ENCODE measurements around the gene HELZ. TPM values are rescaled to one million over a fixed set of nuclear protein-coding genes. Genes with fewer than 3 reads are reported as not detected.

The HELZ gene
- total and polyA plus RNA-seq, 5 donors: 5.6 to 43.9 (median 37.2) TPM

GRCh38 chr17:67181825-67182224, 63.2 kb downstream of the HELZ start:
- no peaks in the 10 kb centered on the region for H3K9me3 ChIP-seq (ENCODE audit: control insufficient read depth, low read length)
- 97% methylated on average over 3 of the region's 3 CpGs for WGBS

DNA sequence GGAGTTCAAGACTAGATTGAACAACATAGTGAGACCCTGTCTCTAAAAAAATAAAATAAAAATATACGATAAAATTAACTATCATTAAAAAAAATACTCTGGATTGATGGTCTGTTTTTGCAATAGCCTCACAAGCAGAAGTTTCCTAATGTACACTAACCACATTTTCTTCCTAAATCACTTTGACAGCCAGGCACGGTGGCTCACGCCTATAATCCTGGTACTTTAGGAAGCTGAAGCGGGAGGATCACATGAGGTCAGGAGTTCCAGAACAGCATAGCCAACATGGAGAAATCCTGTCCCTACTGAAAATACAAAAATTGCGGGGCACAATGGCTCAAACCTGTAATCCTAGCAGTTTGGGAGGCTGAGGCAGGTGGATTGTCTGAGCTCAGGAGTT, 64.7 kb downstream of the HELZ start:
- ATAC-seq (no peak), DNase-seq (no peak)
- H3K27me3 ChIP-seq (ENCODE audit: control insufficient read depth, insufficient read depth): no peaks in the 10 kb centered on the region
- no peaks in the 10 kb centered on the region for H3K9me3 ChIP-seq (ENCODE audit: control insufficient read depth, low read length)
- no peak overlapping the region for H3K27ac ChIP-seq (ENCODE audit: low read length)
- H3K4me1 ChIP-seq (ENCODE audit: control insufficient read depth, insufficient read depth, low read length): no peaks in the 10 kb centered on the region
- WGBS: 88% methylated on average over 5 of the region's 5 CpGs
- no peak overlapping the region for H3K4me3 ChIP-seq (ENCODE audit: low read length)
- intact Hi-C loops (cut with DNase I): no loop called here

More at GRCh38 chr17:67181825-67182224, 63.2 kb downstream of the HELZ start:
- no peaks in the 10 kb centered on the region for H3K4me1 ChIP-seq (ENCODE audit: control insufficient read depth, insufficient read depth, low read length)
- no peaks in the 10 kb centered on the region for H3K27me3 ChIP-seq (ENCODE audit: control insufficient read depth, insufficient read depth)
- H3K4me3 ChIP-seq (ENCODE audit: low read length): no peak overlapping the region
- DNase-seq (no peak), ATAC-seq (no peak)
- no peak overlapping the region for H3K27ac ChIP-seq (ENCODE audit: low read length)
- intact Hi-C loops (cut with DNase I): no loop called here

DNA sequence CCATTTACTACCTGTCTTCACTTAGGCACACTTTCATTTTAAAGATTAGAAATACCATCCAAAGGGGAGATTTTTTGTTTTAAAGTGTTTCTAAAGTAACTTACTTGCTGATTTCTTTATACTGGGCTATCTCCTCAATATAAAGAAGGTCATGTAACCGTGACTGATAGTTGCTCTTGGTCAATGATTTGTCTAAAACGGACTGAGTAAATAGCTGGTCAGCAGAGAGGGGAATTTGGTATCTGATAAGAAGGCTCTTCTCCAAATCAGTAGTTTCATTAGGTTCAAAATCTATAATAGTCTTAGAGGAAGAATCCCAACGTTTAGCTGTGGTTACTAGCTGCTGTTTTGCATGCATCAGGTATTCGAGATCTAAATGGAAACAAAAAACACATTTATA, 66.4 kb downstream of the HELZ start:
- no peak overlapping the region for H3K27ac ChIP-seq (ENCODE audit: low read length)
- peaks cover 2% of the 10 kb centered on the region for H3K4me1 ChIP-seq (ENCODE audit: control insufficient read depth, insufficient read depth, low read length)
- ATAC-seq (no peak), DNase-seq (no peak)
- intact Hi-C loops (cut with DNase I): no loop called here
- no peaks in the 10 kb centered on the region for H3K9me3 ChIP-seq (ENCODE audit: control insufficient read depth, low read length)
- no peaks in the 10 kb centered on the region for H3K27me3 ChIP-seq (ENCODE audit: control insufficient read depth, insufficient read depth)
- 87% methylated on average over 4 of the region's 4 CpGs for WGBS
- no peak overlapping the region for H3K4me3 ChIP-seq (ENCODE audit: low read length)

DNA sequence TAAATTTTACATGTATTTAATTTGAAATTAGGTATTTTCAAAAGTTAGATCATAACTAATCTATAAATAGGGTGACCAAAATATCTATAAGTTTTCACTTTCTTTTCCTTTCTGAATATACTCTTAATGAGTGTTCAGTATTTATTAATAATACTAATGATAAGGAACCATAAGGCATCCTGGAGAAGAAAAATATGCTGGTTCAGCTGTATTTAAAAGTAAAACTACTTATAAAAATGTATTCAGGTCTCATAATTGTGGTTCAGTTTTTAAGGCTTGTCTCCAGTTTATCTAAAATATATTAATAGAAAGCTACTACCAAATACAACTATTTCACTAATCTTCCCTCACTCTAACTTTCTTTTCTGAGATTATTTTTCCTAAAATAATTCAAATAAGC, 67.3 kb downstream of the HELZ start:
- intact Hi-C loops (cut with DNase I): no loop called here
- Histone ChIP-seq H3K4me3 (ENCODE audit: low read length) (no peak overlapping the region), H3K27ac (ENCODE audit: low read length) (no peak overlapping the region), H3K27me3 (ENCODE audit: control insufficient read depth, insufficient read depth) (no peaks in the 10 kb centered on the region), H3K9me3 (ENCODE audit: control insufficient read depth, low read length) (no peaks in the 10 kb centered on the region), H3K4me1 (ENCODE audit: control insufficient read depth, insufficient read depth, low read length) (peaks cover 2% of the 10 kb centered on the region)
- ATAC-seq (no peak), DNase-seq (no peak)

- no peak overlapping the region for H3K27ac ChIP-seq (ENCODE audit: low read length)
- peaks cover 2% of the 10 kb centered on the region for H3K4me1 ChIP-seq (ENCODE audit: control insufficient read depth, insufficient read depth, low read length)
- H3K27me3 ChIP-seq (ENCODE audit: control insufficient read depth, insufficient read depth): no peaks in the 10 kb centered on the region
- no peak overlapping the region for H3K4me3 ChIP-seq (ENCODE audit: low read length)
- intact Hi-C loops (cut with DNase I): no loop called here
- WGBS: 98% methylated on average over 5 of the region's 5 CpGs
- ATAC-seq: no peak
- no peaks in the 10 kb centered on the region for H3K9me3 ChIP-seq (ENCODE audit: control insufficient read depth, low read length)
- no peak for DNase-seq
Observed at GRCh38 chr17:67174190-67174589, 70.8 kb downstream of the HELZ start.

DNA sequence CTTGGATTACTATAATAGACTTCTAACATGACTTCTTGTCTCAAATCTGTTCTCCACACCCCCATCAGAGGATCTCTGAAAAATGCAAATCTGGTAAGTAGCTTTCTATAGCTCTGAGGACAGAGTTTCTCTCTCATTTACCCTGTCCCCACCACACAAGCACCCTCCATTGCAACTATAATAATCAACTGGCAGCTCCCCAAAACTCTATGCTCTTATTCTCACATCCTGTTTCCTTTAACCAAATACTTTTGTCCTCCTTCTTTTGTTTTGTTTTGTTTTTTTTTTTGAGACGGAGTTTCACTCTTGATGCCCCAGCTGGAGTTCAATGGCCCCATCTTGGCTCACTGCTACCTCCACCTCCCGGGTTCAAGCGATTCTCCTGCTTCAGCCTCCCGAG, 73.4 kb downstream of the HELZ start:
- intact Hi-C loops (cut with DNase I): no loop called here
- Histone ChIP-seq H3K4me3 (ENCODE audit: low read length) (no peak overlapping the region), H3K27ac (ENCODE audit: low read length) (no peak overlapping the region), H3K27me3 (ENCODE audit: control insufficient read depth, insufficient read depth) (no peaks in the 10 kb centered on the region), H3K9me3 (ENCODE audit: control insufficient read depth, low read length) (no peaks in the 10 kb centered on the region), H3K4me1 (ENCODE audit: control insufficient read depth, insufficient read depth, low read length) (peaks cover 2% of the 10 kb centered on the region)
- WGBS: 83% methylated on average over 4 of the region's 4 CpGs
- DNase-seq (no peak), ATAC-seq (no peak)

DNA sequence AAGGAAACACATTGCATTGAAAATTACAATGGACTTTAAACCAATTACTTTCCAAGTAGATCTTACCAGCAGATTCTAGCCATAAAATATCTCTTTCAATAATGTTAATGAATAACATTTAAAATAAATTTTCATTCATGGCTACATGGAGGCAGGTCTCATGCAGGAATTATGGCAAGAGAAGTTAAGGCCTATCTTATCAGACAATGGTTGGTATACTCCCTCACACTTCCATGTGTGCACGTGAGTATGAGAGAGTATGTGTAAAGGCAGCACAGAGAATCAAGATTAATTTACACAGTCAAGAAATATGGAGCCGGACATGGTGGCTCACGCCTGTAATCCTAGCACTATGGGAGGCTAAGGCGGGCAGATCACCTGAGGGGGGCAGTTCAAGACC, 76.5 kb downstream of the HELZ start:
- Histone ChIP-seq H3K4me1 (ENCODE audit: control insufficient read depth, insufficient read depth, low read length) (no peaks in the 10 kb centered on the region), H3K9me3 (ENCODE audit: control insufficient read depth, low read length) (no peaks in the 10 kb centered on the region), H3K4me3 (ENCODE audit: low read length) (no peak overlapping the region), H3K27me3 (ENCODE audit: control insufficient read depth, insufficient read depth) (no peaks in the 10 kb centered on the region), H3K27ac (ENCODE audit: low read length) (no peak overlapping the region)
- intact Hi-C loops (cut with DNase I): no loop called here
- WGBS: 89% methylated on average over 4 of the region's 4 CpGs
- no peak for ATAC-seq
- DNase-seq: no peak

DNA sequence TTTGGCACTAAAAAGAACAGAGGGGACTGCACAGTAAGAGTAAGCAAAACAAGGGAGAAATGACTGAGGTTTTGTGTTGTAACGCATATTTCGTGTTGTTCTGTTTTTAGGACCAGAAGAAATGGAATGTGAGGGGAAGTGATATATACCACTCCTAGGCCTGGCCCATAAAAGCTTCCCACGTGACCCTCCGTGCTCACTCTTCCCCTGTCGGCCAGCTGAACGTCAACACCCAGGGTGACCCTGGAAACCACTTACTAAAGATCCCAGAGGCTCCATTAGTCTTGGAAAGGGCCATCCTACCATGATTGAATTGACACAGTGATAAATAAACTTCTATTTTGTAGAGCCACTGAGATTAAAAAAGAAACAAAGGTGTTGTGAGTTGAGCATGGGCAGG, 79.8 kb downstream of the HELZ start:
- peak; percentile 32 to 73 (median 68) for DNase-seq
- Histone ChIP-seq H3K4me3 (ENCODE audit: low read length) (no peak overlapping the region), H3K27ac (ENCODE audit: low read length) (no peak overlapping the region), H3K9me3 (ENCODE audit: control insufficient read depth, low read length) (no peaks in the 10 kb centered on the region), H3K4me1 (ENCODE audit: control insufficient read depth, insufficient read depth, low read length) (no peaks in the 10 kb centered on the region), H3K27me3 (ENCODE audit: control insufficient read depth, insufficient read depth) (no peaks in the 10 kb centered on the region)
- ATAC-seq: peak; percentile 81 to 86
- intact Hi-C loops (cut with DNase I): no loop called here
- WGBS: 55% methylated on average over 6 of the region's 6 CpGs

GRCh38 chr17:67164302-67164701, 80.7 kb downstream of the HELZ start:
- Histone ChIP-seq H3K27ac (ENCODE audit: low read length) (no peak overlapping the region), H3K4me1 (ENCODE audit: control insufficient read depth, insufficient read depth, low read length) (no peaks in the 10 kb centered on the region), H3K9me3 (ENCODE audit: control insufficient read depth, low read length) (no peaks in the 10 kb centered on the region), H3K27me3 (ENCODE audit: control insufficient read depth, insufficient read depth) (no peaks in the 10 kb centered on the region), H3K4me3 (ENCODE audit: low read length) (no peak overlapping the region)
- DNase-seq (no peak), ATAC-seq (no peak)
- 64% methylated on average over 2 of the region's 2 CpGs for WGBS
- intact Hi-C loops (cut with DNase I): no loop called here

- H3K27ac ChIP-seq (ENCODE audit: low read length): no peak overlapping the region
- no peak overlapping the region for H3K4me3 ChIP-seq (ENCODE audit: low read length)
- intact Hi-C loops (cut with DNase I): no loop called here
- no peaks in the 10 kb centered on the region for H3K27me3 ChIP-seq (ENCODE audit: control insufficient read depth, insufficient read depth)
- ATAC-seq (no peak), DNase-seq (no peak)
- H3K4me1 ChIP-seq (ENCODE audit: control insufficient read depth, insufficient read depth, low read length): no peaks in the 10 kb centered on the region
- H3K9me3 ChIP-seq (ENCODE audit: control insufficient read depth, low read length): no peaks in the 10 kb centered on the region
Observed at GRCh38 chr17:67162771-67163170, 82.2 kb downstream of the HELZ start.

DNA sequence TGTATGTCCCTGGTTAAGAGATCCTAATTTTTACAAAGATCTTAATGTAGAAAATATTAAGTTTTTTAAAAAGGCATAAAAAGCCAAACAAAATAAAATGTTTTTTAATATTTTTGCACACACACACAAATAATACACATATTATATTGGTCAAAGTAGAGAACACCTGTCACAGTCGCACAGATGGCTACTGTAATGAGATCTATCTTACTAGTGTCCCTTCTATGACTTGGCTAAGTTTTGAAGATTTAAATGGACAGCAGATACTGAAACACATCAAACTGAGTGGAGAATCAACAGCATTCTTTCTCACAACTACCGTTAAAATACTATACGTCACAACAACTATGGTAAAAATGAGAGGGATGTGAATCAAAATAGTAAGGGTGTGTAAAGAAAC, 83.4 kb downstream of the HELZ start:
- no peak for ATAC-seq
- intact Hi-C loops (cut with DNase I): no loop called here

DNA sequence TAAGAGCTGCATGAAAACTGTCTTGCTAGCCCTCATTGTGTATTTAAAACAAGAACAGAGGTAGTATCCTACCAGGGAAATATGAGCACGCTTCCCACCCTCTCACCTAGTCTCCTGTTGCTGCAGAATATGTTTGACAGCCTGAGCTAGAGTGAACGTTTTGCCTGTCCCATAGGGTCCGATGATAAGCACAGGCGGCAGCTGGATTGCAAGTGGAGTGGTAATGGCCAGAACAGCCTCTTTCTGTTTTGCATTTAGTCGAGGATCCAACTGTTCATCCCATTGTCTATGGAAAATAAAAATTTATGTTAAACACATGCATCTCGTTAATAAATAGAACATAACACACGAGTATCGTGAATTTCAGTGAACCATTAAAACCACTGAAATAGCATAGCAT, 84.2 kb downstream of the HELZ start:
- H3K27me3 ChIP-seq (ENCODE audit: control insufficient read depth, insufficient read depth): no peaks in the 10 kb centered on the region
- intact Hi-C loops (cut with DNase I): no loop called here
- no peak for DNase-seq
- 75% methylated on average over 8 of the region's 8 CpGs for WGBS
- H3K4me3 ChIP-seq (ENCODE audit: low read length): no peak overlapping the region
- H3K4me1 ChIP-seq (ENCODE audit: control insufficient read depth, insufficient read depth, low read length): no peaks in the 10 kb centered on the region
- H3K27ac ChIP-seq (ENCODE audit: low read length): no peak overlapping the region
- no peak for ATAC-seq
- H3K9me3 ChIP-seq (ENCODE audit: control insufficient read depth, low read length): no peaks in the 10 kb centered on the region

More for the DNA sequence above, 83.4 kb downstream of the HELZ start:
- WGBS: 86% methylated on average over 3 of the region's 3 CpGs
- Histone ChIP-seq H3K27ac (ENCODE audit: low read length) (no peak overlapping the region), H3K9me3 (ENCODE audit: control insufficient read depth, low read length) (no peaks in the 10 kb centered on the region), H3K4me1 (ENCODE audit: control insufficient read depth, insufficient read depth, low read length) (no peaks in the 10 kb centered on the region), H3K4me3 (ENCODE audit: low read length) (no peak overlapping the region), H3K27me3 (ENCODE audit: control insufficient read depth, insufficient read depth) (no peaks in the 10 kb centered on the region)
- DNase-seq: no peak
